Ecto neural progenitor cell (in vitro differentiated cells): ENCODE data around the gene STARD3.
A peak's percentile ranks its signal among the peaks of the same experiment; 100 is the strongest.
"Not testable (repeated sequence)": the region's sequence is repeated elsewhere in the genome, so short reads cannot be mapped to it uniquely, and the experiment has no call there.

Experiments used
- DNase-seq: peaks from one replicate; pipeline ENCODE4 v3.0.0-alpha.2; 2018; ENCODE audit warnings: low spot score

Gene STARD3

GRCh38 chr17:39636927-39637736 is at the start of gene STARD3:
Gene STARD3, plus strand, starts transcription at chr17:39637144. Its CDS starts 16,388 bp downstream, at chr17:39653532.
- DNase-seq: peak; percentile 97

DNA sequence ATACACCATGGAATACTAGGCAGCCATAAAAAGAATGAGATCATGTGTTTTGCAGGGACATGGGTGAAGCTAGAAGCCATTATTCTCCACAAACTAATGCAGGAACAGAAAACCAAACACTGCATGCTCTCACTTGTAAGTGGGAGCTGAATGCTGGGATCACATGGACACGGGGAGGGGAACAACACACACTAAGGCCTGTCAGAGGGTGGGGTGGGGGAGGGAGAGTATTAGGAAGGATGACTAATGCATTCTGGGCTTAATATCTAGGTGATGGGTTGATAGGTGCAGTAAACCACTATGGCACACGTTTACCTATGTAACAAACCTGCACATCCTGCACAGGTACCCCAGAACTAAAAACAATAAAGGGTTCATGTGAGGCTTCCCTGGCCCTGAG is 46.8 kb upstream of the STARD3 start:
- not testable (repeated sequence) for DNase-seq

DNA sequence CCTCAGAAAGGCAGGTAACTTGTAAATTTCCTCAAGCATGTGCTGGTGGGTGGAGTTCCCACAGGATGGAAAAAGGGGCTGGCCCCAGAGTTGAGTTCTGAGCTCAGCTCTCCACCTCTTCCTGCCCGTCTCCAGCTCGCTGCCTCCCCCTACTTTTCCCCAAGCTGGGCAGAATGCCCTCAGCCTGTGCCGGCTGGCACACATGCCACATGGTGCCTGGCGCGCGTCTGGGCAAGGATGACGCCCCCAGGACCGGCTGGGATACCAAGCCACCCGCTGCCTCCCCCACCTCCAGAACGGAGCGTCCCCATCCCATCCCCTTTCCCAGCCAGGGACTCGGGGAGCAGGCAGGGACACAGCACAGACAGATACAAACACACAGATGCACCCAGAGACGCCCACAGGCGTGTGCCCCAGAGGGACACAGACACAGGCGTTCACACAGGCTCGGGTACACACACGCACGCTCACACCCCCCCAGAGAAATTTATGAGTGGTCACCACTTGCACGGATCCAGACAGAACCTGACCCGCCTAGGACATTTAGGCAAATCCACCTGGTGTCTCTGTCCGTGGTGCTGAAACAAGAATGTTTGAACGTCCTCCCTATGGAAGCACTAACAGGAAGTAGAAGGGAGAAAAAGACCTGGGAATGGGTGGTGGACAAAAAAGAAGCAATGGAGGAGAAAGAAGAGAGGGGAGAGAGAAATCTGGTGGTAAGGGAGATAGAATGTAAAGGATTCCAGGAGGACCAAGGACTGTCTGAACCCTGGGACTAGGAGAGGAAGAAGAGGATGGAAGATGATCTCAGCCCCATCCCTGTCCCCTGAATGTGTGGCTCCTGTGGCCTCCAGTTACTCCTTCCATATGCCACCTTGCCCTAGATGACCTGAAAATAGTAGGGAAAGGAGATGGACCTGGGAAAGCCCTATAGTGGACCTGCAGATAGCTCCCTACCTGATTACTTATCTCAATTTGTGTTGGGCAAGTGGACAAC is 44.7 kb upstream of the STARD3 start:
- peak; percentile 85 for DNase-seq

GRCh38 chr17:39593371-39593770 is 43.6 kb upstream of the STARD3 start:
- no peak for DNase-seq

- no peak for DNase-seq
Observed at GRCh38 chr17:39595294-39595693, 41.6 kb upstream of the STARD3 start.

DNA sequence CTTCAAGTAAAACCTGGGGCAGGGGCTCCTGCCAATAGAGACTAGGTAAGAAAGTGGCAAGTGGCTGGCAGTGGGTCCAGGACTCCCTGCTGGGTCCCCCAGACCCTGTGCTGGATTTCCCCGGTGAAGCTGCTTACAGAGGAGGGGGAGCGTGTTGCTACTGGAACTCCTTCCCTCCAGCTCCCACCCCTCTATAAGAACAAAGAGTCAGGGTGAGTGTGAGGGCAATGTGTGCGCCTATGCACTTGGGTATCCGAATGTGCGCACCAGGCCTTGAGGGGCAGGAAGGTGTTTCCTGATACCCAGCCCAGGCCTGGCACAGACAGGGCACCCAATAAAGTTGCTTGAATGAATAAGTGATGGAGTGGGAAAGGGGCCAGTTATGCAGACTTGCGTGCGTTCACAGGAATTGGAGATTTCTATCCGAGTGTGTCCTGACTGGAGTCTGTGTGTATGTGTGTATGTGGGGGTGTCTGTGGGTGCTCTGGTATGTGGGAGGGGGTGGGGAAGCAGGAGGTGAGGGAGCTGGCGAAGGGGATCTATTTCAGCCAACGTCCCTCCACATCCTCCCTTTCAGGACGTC is 40.9 kb upstream of the STARD3 start:
- no peak for DNase-seq

DNA sequence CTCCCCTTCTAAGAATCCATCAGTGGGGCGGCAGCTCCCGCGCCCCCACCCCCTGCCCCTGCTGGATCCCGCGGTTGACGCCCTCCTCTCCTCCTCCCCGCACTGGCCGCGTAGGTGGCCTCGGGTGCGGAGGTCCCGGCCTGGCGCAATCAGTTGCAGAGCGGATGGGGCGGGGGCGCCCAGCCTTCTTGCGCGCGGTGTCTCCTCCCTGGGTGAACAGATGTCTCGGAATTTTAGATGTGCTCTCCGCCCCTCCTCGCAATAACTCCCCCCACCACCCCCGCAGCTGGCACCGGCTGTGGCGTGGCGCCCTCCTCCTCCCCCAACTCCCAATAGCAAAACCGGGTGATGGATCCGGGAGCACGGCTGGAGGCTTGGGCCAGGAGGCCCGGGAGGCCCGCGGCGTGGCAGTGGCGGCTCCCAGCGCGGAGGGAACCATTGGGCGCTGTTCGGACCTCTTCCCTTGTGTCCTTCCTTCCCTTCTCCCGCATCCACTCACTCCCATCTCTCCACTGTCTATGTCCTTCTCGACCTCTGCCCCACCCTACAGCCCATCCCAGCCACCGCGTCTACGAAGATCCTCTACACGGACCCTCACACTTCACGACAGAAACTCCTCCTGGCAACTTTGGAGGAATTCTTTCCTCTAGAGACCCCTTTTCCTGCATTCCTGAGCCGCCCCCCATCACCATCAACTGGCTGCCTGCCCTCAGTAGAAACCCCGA is 40.2 kb upstream of the STARD3 start:
- DNase-seq: no peak

DNA sequence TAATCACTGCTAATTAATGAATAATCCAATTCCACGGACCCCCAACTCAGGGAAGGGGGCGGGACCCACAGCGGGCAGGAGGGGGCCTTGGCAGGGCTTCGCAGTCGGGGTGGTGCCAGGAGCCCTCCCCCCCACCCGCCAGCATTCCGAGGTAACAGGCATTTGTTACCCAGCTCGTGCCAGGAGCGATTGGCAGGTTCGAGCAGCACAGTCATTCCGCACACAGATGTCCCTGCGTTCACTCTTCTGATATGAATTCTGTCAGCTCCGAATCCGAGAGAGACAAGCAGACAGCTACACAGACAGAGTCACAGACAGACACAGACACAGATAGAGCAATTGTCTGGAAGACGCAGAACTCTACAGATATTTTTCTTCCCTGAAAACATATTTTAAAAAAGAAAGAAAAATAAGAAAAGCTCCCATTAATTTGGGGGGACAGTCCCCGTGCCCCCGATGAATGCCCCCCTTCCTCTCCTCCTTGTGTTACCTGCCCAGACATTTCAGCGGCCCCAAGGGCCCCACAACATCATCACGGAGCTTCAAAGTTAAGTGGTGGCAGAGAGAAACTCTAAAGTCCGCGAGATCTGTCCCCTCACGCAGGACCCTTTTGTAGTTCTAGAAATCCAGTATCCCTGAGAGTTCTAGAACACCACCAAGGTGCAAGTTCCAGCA is 39.4 kb upstream of the STARD3 start:
- no peak for DNase-seq

GRCh38 chr17:39598047-39598481 is 38.9 kb upstream of the STARD3 start:
- no peak for DNase-seq

- DNase-seq: no peak
Observed at GRCh38 chr17:39598630-39599003, 38.3 kb upstream of the STARD3 start.

GRCh38 chr17:39599004-39599664 is 37.8 kb upstream of the STARD3 start:
- peak; percentile 59 for DNase-seq

DNA sequence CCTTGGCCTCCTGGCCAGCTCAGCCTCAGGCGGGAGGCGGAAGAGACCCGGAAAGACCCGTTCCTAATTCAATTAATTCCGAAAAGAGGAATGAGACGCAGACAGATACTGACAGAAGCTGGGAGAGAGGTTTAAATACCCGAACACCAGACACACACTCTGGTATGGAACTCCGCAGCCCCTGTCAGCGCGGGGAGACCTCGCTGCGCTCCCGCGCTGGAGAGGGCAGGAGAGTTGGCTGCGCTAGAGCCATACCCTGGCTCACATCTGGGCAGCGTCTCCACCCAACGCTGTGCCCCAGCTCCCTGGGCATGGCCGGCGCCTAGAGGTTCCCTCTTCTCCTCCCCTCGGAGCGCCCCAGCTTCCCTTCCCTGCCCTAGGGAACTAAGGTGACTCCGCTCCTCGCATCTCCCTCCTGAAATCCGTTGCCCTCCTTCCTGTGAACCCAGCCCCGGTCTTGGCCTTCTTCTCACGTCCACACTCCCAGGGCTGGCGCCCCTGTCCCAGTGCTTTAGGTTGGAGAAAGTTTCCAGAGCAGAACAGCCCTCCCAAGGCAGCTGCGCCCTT is 37.2 kb upstream of the STARD3 start:
- DNase-seq: no peak

GRCh38 chr17:39600288-39600996 is 36.5 kb upstream of the STARD3 start:
- DNase-seq: no peak

DNA sequence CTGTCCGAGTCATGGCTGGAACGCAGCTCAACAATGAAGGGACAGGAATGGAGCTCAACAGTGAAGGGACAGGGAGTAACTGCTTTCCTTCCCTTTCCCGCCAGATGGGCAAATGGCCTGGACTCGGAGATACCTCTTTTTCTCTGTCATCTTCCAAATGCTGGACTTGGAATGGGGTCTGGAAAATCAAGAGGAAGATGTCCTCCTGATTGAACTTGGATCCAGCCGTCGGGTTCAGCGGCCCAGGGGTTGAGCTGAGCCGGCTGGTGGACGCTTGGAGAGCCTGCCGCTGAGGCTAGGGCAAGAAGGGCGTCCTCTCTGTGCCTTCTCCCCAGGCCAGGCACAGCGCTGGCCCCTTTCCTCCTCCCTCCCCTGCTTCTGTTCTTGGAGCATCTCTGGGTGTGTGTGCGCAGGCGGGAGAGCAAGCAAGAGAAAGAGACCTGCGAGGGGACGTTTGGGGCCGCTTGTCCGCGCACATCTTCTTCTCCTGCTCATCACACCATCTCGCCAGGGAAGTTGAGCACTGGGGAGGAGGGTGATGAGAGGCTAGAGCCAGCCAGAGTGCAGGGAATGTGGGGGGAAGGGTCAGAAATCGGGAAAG is 35.8 kb upstream of the STARD3 start:
- DNase-seq: no peak

DNA sequence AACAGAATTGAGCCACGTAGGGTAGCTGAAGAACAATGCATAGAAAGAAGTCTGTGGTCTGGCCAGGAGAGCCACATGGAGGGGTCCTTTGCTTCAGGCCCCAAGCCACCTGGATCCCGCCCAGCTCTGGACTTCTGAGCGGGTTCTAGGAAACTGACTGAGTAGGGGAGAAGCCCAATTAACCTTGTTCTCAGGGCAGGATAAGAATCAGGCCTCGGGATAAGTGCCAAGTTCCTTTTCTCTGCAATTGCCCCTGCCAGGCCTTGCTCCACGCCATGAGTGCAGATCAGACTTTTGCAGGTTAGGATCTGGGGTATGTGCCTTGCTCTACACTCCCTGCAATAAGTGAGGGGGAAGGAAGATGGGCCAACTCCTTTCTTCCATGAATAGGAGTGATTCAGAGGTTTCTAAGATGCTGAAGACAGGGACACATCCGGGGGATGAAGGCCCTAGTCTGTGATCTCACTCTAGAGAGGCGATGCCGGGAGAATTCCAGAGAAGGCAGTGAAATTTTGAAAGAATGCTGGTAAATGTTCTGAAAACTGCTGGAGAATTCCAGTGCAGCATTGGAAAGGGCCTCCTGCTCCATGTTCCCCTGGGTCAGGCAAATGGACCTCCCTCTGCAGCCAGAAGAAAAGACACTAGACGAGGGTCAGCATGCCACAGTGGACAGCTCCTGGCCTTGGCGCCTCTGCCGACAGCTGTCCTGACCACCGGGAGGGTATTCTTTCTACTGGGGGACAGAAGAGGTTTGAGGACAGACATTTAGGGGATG is 35.0 kb upstream of the STARD3 start:
- no peak for DNase-seq

GRCh38 chr17:39602533-39603303 is 34.2 kb upstream of the STARD3 start:
- DNase-seq: no peak

- DNase-seq: no peak
Observed at GRCh38 chr17:39603304-39604016, 33.5 kb upstream of the STARD3 start.
